ENCODE results near the gene MS4A14.
A peak's percentile ranks its signal among the peaks of the same experiment; 100 is the strongest.
"Not testable (repeated sequence)": the region's sequence is repeated elsewhere in the genome, so short reads cannot be mapped to it uniquely, and the experiment has no call there.

Gene MS4A14

DNA sequence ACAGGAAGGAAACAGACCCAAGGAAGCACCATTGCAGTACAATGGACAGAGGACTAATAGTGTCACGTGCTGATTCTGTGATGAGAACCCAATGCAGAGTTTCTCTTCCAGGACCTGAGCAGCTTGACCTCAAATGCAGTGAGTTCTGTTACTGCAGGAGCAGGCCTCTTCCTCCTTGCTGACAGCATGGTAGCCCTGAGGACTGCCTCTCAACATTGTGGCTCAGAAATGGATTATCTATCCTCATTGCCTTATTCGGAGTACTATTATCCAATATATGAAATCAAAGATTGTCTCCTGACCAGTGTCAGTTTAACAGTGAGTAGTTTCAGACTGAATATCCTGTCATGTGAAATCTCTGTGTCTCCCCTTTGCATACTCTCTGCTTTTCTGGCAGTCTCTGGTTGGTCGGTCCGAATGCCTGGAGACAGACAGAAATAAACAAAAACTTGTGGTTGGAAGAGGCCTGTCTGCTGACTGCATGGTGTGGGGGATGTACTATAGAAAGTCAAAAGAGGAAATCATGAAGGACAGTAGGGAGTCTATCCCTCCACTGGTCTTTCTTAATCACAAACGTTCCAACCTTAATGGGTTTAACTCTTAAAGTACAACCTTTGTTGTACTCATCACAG lies 6.9 kb upstream of the MS4A14 start:
- peak; percentile 52 for DNase-seq (ENCODE audit: low spot score)

DNA sequence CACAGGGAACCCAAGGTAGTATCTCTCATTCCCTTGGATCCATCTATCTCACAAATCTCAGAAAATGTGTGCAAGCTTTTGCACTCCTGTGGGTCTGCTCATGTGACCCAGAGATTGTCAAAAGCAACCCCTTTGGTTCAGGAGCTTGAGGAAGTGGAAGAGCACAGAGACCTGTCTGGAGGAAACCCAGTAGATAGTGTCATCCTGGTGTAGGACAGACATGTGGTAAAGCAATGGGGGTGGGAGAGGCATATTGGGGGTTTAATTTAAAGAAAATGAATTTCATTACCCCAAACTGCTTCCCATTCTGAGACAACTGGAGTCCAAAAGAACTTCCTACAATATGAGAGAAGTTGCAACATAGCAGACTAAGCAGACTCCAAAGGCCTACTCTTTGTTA lies 5.8 kb upstream of the MS4A14 start:
- no peak for DNase-seq (ENCODE audit: low spot score)

DNA sequence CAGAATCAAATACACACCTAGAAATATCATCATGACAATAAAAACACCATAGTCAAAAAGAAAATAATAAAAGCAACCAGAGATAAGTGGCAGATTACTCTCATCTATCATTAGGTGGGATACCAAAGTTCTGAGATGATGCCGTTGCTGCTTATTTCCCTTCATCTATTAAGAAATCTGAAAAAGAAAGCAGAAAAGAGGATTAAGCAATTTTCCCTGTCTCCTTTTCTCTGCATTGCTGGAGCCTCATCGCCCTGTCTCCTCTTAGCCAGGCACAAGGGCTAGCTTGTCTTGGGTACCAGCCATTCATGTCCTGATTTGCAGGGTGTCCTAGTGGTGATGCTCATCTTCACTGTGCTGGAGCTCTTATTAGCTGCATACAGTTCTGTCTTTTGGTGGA lies 3.9 kb upstream of the MS4A14 start:
- DNase-seq (ENCODE audit: low spot score): no peak

DNA sequence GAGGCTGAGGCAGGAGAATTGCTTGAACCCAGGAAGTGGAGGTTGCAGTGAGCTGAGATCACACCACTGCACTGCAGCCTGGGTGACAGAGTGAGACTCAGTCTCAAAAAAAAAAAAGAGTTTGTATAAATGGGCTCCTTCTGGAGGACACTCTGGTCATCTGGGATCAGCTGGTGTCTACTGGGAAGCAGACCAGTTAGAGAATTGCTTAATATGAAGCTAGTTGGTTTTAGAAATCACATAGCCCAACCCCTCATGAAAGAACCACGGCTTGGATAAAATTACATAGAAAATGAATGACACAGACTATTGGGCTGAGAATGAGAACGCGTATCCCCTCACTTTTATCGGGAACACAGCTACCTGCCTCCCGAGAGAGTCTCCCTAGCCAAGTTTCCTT lies 3.2 kb upstream of the MS4A14 start:
- no peak for DNase-seq (ENCODE audit: low spot score)

DNA sequence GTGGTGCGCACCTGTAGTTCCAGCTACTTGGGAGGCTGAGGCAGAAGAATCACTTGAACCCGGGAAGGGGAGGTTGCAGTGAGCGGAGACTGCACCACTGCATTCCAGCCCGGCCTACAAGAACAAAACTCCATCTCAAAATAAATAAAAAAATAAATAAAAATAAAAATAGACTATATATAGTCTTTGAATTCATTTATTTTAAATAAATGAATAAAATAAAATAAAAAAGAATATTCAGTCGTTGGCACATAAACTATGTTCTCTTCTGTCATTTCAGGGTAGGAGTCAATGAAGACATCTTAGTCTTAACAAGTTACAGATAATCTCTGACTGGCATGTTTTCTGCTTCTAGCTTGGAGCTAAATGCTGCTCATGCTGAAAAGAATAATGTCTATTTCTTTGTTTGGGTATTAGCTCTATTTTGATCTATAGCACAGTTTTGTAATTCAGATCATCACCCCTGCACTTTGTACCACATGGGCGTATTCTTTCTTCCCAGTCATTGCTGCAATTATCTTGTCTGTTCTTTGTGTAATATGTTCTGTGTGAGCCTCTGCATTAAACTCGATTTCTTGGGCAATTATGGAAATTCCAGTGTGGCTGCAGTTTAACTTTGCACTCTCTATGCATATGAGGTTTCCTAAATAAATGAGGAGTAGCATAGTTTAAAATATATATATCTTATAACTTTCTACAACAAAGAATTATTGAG lies 1.4 kb upstream of the MS4A14 start:
- no peak for DNase-seq (ENCODE audit: low spot score)

DNA sequence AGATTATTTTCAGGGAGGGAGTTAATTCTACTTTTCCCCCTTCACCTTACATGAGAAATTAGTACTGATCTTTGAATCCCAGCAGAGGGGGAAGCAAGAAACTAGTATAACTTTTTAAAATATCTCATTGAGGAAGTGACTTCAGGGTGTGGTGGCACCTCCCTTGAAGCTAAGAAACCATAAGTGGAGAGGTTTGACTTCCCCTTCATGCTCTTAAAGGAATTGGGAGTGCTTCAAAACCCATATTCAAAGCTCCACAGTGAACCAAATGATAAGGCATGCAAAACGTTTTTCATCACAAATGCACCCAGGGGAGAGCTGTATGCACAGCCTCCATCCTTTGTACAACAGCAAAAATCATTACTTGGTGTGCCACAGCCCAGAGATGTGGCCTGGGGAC lies 540 bp downstream of the MS4A14 start:
- peak; percentile 43 for DNase-seq (ENCODE audit: low spot score)

DNA sequence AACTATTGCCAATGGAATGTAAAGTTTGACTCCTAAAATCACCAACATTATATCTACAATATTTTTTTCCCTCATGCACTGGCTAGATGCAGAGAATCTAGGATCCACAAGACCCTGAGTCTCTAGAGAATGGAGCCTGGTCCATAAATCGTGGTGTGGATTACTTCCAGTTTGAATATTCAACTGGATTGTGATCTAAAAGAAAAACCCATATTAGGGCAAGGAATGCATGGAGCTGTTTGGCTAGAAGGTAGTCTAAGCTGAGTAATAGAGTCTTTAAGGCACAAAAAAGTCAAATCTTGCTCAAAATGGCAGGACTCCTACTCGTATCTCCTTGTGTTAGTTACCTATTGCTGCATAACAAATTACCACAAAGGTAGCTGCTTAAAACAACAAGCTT lies 23.8 kb downstream of the MS4A14 start:
- DNase-seq (ENCODE audit: low spot score): no peak

DNA sequence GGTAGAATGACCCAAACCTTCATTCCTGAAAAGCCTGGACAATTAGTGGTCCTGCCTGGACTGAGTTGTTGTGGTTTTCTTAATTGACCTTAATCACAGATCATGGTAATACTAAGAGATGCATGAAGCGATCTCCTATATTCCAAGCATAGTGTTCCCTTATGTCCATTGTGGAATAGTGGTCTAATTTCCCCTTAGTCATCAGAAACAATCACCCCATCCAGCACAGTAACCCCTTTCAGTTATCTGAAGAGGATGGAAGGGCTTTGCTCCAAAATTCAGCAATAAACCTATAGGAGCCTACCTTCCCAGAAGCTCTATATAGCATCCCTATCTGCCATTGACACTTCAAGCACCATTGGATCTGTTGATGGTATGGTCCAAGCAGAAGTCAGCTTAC lies 26.4 kb downstream of the MS4A14 start:
- no peak for DNase-seq (ENCODE audit: low spot score)

DNA sequence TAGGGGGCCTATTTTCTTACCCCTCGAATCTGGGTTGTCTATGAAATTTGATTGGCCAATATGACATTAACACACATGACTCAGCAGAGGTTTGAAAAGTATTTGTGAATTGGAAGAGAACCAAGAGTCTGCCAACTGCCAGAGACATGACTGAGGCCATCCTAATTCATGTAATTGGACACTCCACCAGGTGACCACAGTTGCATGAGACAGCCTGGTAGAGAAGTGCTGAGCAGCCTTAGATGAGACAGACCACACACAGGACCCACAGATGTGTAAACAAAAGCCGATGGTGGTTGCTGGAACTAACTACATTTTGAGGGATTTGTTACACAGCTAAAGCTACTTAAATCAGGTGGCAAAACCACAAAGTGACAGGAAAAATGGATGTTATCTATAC lies 32.3 kb downstream of the MS4A14 start:
- no peak for DNase-seq (ENCODE audit: low spot score)

DNA sequence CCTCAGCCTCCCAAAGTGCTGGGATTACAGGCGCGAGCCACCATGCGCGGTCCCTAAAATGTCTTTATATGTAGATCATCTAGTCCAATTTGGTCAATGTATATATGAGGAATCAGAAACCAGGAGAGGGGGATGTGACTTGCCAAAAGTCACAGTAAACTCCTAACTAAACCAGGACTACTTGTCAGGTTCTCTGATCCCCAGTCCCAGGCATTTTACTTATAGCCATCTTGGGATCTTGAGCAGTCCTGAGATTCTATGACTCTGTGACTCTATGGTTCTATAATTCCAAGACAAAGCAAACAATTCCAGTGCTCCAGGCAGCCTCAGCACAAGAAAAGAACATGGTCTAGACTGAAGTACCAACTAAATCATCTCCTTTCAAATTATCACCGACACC lies 33.0 kb downstream of the MS4A14 start, which contains the start of gene MS4A5:
TSS of gene MS4A5 (plus strand) at position 301 of the 400 bp plus-strand sequence. CDS start 103 bp downstream, outside the sequence.
- no peak for DNase-seq (ENCODE audit: low spot score)

DNA sequence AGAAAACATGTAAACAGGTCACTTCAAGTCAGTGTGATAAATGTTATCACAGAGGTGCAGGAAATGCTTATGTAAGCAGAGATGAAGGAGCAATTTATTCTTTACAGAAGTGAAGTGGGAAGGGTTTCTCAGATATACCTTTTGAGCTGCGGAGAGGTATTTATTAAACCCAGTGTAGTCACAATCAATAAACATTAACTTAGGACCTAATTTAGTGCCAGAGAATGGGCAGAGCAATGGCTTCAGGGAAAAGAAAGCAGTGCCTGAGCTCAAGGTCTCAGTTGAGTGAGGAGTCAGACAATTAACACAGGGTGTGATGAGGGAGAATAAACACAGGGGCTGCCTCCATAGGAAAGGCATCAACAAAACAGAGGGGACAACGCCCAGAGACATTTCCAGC lies 35.0 kb downstream of the MS4A14 start:
- DNase-seq (ENCODE audit: low spot score): no peak

DNA sequence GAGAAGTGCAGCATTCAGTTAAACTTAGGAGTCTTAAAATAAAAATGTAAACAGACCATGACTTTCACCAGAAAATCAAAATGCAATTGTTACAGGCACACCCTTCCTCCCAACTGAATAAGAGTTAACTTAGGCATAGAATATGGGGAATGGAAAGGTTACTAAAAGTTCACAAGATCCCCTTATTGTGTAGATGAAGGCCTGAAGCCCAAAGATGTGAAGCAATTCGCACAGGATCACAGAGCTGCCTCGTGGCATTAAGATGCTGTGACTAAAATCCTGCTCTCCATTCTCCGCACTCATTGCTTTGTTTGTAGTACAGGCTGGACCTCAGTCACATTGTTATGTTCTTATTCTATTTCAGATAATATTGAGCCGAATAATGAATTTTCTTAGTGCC lies 37.1 kb downstream of the MS4A14 start:
- DNase-seq (ENCODE audit: low spot score): no peak

DNA sequence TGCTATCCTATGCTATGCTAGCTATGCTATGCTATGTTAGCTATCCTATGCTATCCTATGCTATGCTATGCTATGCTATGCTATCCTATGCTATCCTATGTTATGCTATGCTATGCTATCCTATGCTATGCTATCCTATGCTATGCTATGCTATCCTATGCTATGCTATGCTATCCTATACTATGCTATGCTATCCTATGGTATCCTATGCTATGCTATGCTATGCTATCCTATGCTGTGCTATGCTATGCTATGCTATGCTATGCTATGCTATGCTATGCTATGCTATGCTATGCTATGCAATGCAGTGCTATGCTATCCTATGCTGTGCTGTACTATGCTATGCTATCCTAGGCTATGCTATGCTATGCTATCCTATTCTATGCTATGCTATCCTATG lies 50.8 kb downstream of the MS4A14 start:
- DNase-seq (ENCODE audit: low spot score): no peak

DNA sequence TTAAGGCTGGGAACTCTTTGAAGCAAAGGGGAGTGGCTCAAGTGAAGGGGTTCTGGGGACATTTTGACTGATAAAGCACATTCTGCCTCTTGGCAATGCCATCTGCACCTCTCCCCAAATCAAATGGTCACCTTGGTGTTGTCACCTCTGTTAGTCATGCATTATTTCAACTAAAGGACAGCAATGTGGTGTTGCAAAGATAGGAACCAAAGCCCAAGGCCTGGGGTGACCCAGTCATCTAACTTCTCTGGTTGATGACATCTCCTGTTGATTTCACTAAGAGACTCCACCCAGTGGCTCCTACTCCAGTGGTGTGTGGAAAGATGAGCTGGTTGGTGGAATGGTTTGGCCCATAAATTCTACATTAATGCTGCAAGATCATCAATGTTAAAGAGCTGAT lies 51.6 kb downstream of the MS4A14 start:
- DNase-seq (ENCODE audit: low spot score): no peak

DNA sequence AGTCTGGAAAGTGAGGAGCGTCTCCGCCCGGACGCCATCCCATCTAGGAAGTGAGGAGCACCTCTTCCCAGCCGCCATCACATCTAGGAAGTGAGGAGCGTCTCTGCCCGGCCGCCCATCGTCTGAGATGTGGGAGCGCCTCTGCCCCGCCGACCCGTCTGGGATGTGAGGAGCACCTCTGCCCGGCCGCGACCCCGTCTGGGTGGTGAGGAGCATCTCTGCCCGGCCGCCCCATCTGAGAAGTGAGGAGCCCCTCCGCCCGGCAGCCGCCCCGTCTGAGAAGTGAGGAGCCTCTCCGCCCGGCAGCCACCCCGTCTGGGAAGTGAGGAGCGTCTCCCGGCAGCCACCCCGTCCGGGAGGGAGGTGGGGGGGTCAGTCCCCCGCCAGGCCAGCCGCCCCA lies 54.9 kb downstream of the MS4A14 start:
- DNase-seq (ENCODE audit: low spot score): not testable (repeated sequence)

DNA sequence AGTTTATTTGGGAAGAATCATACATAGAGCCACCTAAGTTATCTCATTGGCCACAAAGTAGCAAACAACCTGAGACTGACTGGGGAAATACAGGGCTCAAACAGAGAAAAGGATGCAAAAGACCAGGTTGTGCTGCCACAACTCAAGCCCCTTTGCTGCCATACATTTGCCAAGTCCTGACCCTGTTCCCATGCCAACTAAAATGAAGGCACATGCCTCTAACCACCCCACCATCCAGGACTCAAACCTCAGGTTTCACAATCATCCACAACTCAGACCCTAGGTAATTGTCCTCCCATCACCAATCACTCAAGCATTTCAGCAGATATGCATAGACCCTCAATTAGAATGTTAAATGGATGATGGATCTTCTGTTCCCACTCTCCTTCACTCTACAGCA lies 58.0 kb downstream of the MS4A14 start:
- no peak for DNase-seq (ENCODE audit: low spot score)

DNA sequence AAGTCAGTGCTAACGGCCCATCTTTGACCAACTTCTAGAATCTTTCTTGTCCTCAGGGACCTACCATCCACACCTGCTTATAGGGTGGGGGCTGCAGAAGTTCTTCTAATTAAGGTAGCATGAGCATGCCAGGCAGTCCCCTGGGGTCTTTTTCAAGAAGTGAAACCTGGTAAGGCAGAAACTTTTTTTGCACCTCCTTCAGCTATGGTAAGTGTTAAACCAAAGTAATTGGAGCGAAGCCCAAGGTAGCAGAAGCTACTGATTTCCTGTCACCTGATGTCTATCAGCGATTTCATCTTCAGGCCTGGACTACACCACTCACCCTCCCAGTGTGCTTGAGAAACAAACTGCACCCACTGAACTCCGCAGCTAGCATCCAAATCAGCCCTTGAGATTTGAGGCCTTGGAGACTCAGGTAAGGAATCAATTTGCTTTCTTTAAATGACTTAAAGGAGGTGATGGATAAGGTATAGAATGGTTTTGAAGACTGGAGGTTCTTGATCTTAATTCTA lies 59.3 kb downstream of the MS4A14 start, which contains the start of gene MS4A1:
TSS of gene MS4A1 (plus strand) at position 317 of the 512 bp plus-strand sequence. CDS start 6,528 bp downstream, outside the sequence.
- DNase-seq (ENCODE audit: low spot score): no peak

DNA sequence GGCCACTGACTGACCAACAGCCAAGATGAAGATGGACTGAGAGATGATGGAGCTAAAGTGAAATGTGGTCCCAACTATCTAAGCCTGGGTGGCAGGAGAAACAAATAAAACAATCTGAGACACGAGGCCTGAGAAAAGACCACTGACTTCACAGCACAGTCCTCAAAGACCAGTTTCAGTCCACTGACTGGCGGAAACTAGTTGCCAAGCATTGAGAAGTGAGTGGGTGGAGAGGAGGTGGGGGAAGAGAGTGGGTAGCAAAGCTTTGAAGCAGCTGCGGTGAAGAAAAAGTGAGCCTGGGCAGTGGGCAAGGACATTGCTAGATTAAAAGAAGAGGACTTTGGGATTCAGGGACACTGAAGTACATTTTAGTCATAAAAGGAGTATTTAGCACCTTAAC lies 61.3 kb downstream of the MS4A14 start:
- DNase-seq (ENCODE audit: low spot score): no peak

DNA sequence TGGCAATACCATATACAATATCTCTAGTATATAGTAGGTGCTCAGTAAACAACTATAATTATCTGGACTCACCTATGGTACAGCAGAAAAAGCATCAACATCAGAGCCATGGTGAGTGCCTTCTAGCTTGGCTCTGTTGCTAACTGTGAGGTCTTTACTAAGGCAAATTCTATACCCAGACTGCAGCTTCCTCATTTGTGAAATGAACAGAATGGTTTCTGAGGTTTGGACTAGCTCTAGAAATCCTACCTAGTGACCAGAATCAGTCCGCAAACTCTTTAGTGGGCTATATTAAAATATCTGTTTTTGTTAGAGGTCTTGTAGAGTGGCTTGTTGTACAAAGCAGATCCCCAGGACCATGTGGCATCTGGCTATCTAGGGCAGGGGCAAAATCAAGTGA lies 63.1 kb downstream of the MS4A14 start:
- DNase-seq (ENCODE audit: low spot score): no peak

Measured in pons (tissue), 1 donor.